ENCODE data around the gene DZIP1. TPM values are rescaled to one million over a fixed set of nuclear protein-coding genes. Genes with fewer than 3 reads are reported as not detected.

DZIP1 gene
- total RNA-seq, 1 experiment from 2014 or later = 21.4 TPM

- no peak for DNase-seq
- Histone ChIP-seq H3K27me3 (ENCODE audit: control insufficient read depth, insufficient read depth, low read length) (no peaks in the 10 kb centered on the region), H3K4me3 (ENCODE audit: insufficient read depth, low read depth, low read length) (no peak overlapping the region), H3K36me3 (replicated peaks; ENCODE audit: control insufficient read depth, insufficient read depth, low read length) (no peaks in the 10 kb centered on the region)
Observed at GRCh38 chr13:95659500-95659899, 15.0 kb upstream of the DZIP1 start.

- no peak overlapping the region for H3K4me3 ChIP-seq (ENCODE audit: insufficient read depth, low read depth, low read length)
- no peaks in the 10 kb centered on the region; the same call in 1 of the 2 replicates for H3K27me3 ChIP-seq (ENCODE audit: control insufficient read depth, insufficient read depth, low read length)
- DNase-seq = no peak
- H3K36me3 ChIP-seq (replicated peaks; ENCODE audit: control insufficient read depth, insufficient read depth, low read length) = no peaks in the 10 kb centered on the region
Observed at GRCh38 chr13:95656386-95657015, 12.0 kb upstream of the DZIP1 start.

- H3K36me3 ChIP-seq (replicated peaks; ENCODE audit: control insufficient read depth, insufficient read depth, low read length) = no peaks in the 10 kb centered on the region
- no peak for DNase-seq
- H3K27me3 ChIP-seq (ENCODE audit: control insufficient read depth, insufficient read depth, low read length) = no peaks in the 10 kb centered on the region; the same call in 1 of the 2 replicates
- no peak overlapping the region for H3K4me3 ChIP-seq (ENCODE audit: insufficient read depth, low read depth, low read length)
Observed at GRCh38 chr13:95652821-95653220, 8.3 kb upstream of the DZIP1 start.

GRCh38 chr13:95652244-95652764, 7.8 kb upstream of the DZIP1 start:
- Histone ChIP-seq H3K4me3 (ENCODE audit: insufficient read depth, low read depth, low read length) (no peak overlapping the region), H3K36me3 (replicated peaks; ENCODE audit: control insufficient read depth, insufficient read depth, low read length) (no peaks in the 10 kb centered on the region), H3K27me3 (ENCODE audit: control insufficient read depth, insufficient read depth, low read length) (no peaks in the 10 kb centered on the region; the same call in 1 of the 2 replicates)
- no peak for DNase-seq

GRCh38 chr13:95650696-95651095, 6.2 kb upstream of the DZIP1 start:
- Histone ChIP-seq H3K27me3 (ENCODE audit: control insufficient read depth, insufficient read depth, low read length) (no peaks in the 10 kb centered on the region; the same call in 1 of the 2 replicates), H3K4me3 (ENCODE audit: insufficient read depth, low read depth, low read length) (no peak overlapping the region), H3K36me3 (replicated peaks; ENCODE audit: control insufficient read depth, insufficient read depth, low read length) (no peaks in the 10 kb centered on the region)
- DNase-seq = no peak

- H3K27me3 ChIP-seq (ENCODE audit: control insufficient read depth, insufficient read depth, low read length) = peaks cover 2% of the 10 kb centered on the region
- H3K36me3 ChIP-seq (replicated peaks; ENCODE audit: control insufficient read depth, insufficient read depth, low read length) = no peaks in the 10 kb centered on the region
- DNase-seq = no peak
Observed at GRCh38 chr13:95647321-95647720, 2.8 kb upstream of the DZIP1 start.

GRCh38 chr13:95643936-95644598, 439 bp downstream of the DZIP1 start:
- no peaks in the 10 kb centered on the region; the same call in none of the 2 replicates for H3K36me3 ChIP-seq (replicated peaks; ENCODE audit: control insufficient read depth, insufficient read depth, low read length)
- peaks cover 2% of the 10 kb centered on the region for H3K27me3 ChIP-seq (ENCODE audit: control insufficient read depth, insufficient read depth, low read length)
- peak overlapping the region; percentile 77 for H3K4me3 ChIP-seq (ENCODE audit: insufficient read depth, low read depth, low read length)
- DNase-seq = peak; percentile 75

More at GRCh38 chr13:95647321-95647720, 2.8 kb upstream of the DZIP1 start:
- no peak overlapping the region for H3K4me3 ChIP-seq (ENCODE audit: insufficient read depth, low read depth, low read length)

GRCh38 chr13:95643571-95643935, 953 bp downstream of the DZIP1 start:
- no peak for DNase-seq
- H3K4me3 ChIP-seq (ENCODE audit: insufficient read depth, low read depth, low read length) = peak overlapping the region; percentile 77
- peaks cover 1% of the 10 kb centered on the region for H3K36me3 ChIP-seq (replicated peaks; ENCODE audit: control insufficient read depth, insufficient read depth, low read length)
- H3K27me3 ChIP-seq (ENCODE audit: control insufficient read depth, insufficient read depth, low read length) = peaks cover 2% of the 10 kb centered on the region

GRCh38 chr13:95642999-95643398, 1.5 kb downstream of the DZIP1 start:
- Histone ChIP-seq H3K4me3 (ENCODE audit: insufficient read depth, low read depth, low read length) (peak overlapping the region; percentile 77; the same call in 1 of the 2 replicates), H3K36me3 (replicated peaks; ENCODE audit: control insufficient read depth, insufficient read depth, low read length) (peaks cover 1% of the 10 kb centered on the region), H3K27me3 (ENCODE audit: control insufficient read depth, insufficient read depth, low read length) (peaks cover 2% of the 10 kb centered on the region)
- DNase-seq = peak; percentile 37

GRCh38 chr13:95642028-95642621, 2.4 kb downstream of the DZIP1 start:
- H3K27me3 ChIP-seq (ENCODE audit: control insufficient read depth, insufficient read depth, low read length) = peaks cover 2% of the 10 kb centered on the region
- peaks cover 1% of the 10 kb centered on the region for H3K36me3 ChIP-seq (replicated peaks; ENCODE audit: control insufficient read depth, insufficient read depth, low read length)
- DNase-seq = no peak
- peak overlapping the region; percentile 22; the same call in 1 of the 2 replicates for H3K4me3 ChIP-seq (ENCODE audit: insufficient read depth, low read depth, low read length)

GRCh38 chr13:95641291-95642027, 3.0 kb downstream of the DZIP1 start:
- DNase-seq = peak; percentile 50
- H3K36me3 ChIP-seq (replicated peaks; ENCODE audit: control insufficient read depth, insufficient read depth, low read length) = peaks cover 4% of the 10 kb centered on the region
- H3K4me3 ChIP-seq (ENCODE audit: insufficient read depth, low read depth, low read length) = peak overlapping the region; percentile 10; the same call in 1 of the 2 replicates
- peaks cover 2% of the 10 kb centered on the region for H3K27me3 ChIP-seq (ENCODE audit: control insufficient read depth, insufficient read depth, low read length)

GRCh38 chr13:95636853-95637252, 7.7 kb downstream of the DZIP1 start:
- no peak for DNase-seq

GRCh38 chr13:95630593-95630992, 13.9 kb downstream of the DZIP1 start:
- no peaks in the 10 kb centered on the region for H3K27me3 ChIP-seq (ENCODE audit: control insufficient read depth, insufficient read depth, low read length)
- H3K36me3 ChIP-seq (replicated peaks; ENCODE audit: control insufficient read depth, insufficient read depth, low read length) = peaks cover 6% of the 10 kb centered on the region
- DNase-seq = no peak
- no peak overlapping the region for H3K4me3 ChIP-seq (ENCODE audit: insufficient read depth, low read depth, low read length)

More at GRCh38 chr13:95636853-95637252, 7.7 kb downstream of the DZIP1 start:
- Histone ChIP-seq H3K36me3 (replicated peaks; ENCODE audit: control insufficient read depth, insufficient read depth, low read length) (peaks cover 7% of the 10 kb centered on the region), H3K27me3 (ENCODE audit: control insufficient read depth, insufficient read depth, low read length) (no peaks in the 10 kb centered on the region), H3K4me3 (ENCODE audit: insufficient read depth, low read depth, low read length) (no peak overlapping the region)

GRCh38 chr13:95629071-95629470, 15.4 kb downstream of the DZIP1 start:
- Histone ChIP-seq H3K27me3 (ENCODE audit: control insufficient read depth, insufficient read depth, low read length) (no peaks in the 10 kb centered on the region), H3K4me3 (ENCODE audit: insufficient read depth, low read depth, low read length) (no peak overlapping the region), H3K36me3 (replicated peaks; ENCODE audit: control insufficient read depth, insufficient read depth, low read length) (peaks cover 3% of the 10 kb centered on the region)
- DNase-seq = no peak
